Activated T-helper 9 cell treated with anti-CD3 and anti-CD28 coated beads, Interleukin-2, amount 50 U/mL, for 16 hours (primary cell): Measurements from ENCODE around the gene CGNL1.

Experiments used
- DNase-seq: peaks from one replicate; pipeline ENCODE4 v3.0.0-alpha.2; 2020; ENCODE audit warnings: low read depth

CGNL1 gene, protein sequence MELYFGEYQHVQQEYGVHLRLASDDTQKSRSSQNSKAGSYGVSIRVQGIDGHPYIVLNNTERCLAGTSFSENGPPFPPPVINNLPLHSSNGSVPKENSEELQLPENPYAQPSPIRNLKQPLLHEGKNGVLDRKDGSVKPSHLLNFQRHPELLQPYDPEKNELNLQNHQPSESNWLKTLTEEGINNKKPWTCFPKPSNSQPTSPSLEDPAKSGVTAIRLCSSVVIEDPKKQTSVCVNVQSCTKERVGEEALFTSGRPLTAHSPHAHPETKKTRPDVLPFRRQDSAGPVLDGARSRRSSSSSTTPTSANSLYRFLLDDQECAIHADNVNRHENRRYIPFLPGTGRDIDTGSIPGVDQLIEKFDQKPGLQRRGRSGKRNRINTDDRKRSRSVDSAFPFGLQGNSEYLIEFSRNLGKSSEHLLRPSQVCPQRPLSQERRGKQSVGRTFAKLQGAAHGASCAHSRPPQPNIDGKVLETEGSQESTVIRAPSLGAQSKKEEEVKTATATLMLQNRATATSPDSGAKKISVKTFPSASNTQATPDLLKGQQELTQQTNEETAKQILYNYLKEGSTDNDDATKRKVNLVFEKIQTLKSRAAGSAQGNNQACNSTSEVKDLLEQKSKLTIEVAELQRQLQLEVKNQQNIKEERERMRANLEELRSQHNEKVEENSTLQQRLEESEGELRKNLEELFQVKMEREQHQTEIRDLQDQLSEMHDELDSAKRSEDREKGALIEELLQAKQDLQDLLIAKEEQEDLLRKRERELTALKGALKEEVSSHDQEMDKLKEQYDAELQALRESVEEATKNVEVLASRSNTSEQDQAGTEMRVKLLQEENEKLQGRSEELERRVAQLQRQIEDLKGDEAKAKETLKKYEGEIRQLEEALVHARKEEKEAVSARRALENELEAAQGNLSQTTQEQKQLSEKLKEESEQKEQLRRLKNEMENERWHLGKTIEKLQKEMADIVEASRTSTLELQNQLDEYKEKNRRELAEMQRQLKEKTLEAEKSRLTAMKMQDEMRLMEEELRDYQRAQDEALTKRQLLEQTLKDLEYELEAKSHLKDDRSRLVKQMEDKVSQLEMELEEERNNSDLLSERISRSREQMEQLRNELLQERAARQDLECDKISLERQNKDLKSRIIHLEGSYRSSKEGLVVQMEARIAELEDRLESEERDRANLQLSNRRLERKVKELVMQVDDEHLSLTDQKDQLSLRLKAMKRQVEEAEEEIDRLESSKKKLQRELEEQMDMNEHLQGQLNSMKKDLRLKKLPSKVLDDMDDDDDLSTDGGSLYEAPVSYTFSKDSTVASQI

DNA sequence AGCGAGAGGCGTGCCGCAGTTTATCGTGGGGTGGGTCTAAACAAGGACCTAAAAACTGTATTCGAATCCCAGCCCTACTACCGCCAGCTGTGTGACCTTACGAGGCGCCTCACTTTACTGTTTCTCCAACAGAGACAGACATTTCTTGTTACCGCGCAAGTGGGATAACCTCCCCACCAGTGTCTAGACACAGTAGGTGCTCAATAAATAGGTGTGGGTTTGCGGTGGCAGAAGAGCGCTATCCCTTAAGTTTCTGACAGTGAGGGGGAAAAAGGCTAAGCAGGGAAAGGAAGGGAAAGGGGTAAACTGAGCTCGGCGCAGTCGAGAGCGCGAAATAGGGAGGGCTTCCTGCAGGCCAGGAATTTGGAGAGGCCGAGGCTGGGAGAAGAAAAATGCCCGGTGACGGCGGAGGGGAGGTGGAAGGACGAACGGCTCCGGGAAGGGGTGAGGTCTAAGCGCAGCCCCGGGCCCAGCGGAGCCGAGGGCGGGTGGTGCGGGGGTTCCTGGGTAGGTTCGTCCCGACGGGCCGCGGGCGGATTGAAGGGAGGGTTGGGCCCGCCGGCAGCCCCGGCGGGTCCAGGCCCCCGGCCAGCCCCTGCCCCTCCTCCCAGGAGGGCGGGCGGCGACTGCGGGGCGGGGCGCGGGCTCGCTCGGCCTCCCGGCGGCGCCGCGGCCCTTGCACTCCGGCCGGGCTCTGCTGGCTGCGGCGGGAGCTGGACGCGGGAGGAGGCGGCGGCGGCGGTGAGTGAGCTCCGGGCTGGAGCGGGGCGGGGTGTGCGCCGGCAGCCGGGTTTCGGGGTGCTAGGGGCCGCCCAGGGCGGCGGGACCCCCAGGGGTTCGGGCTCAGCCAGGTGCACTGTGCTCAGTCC, at the start of gene CGNL1:
CGNL1 (plus strand) TSS at position 679 of the 869 bp plus-strand sequence. CDS start 61,495 bp downstream, outside the sequence.
- DNase-seq = no peak

DNA sequence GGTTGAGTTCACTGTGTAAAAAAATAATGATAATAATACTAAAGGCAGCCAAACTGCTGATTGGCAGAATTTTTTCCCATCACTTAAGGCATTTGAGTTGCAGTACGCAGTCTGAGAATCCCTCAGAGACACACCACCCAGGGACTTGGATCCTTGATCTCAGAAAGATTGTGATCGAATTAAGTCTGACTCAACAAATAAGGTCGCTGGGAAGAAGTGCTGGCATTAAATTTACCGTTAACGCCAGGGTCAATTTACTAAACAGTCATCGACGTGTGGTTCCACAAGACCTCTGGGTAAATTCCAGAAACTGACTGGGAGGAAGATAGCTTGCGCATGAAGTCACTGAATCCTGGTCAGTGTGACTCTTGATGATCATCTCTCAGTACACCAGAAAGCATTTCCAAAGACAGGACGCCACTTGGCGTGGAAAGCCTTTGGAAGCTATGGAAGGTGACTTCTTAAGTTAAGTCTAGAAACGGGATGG, 48.3 kb upstream of the CGNL1 start:
- DNase-seq = no peak

DNA sequence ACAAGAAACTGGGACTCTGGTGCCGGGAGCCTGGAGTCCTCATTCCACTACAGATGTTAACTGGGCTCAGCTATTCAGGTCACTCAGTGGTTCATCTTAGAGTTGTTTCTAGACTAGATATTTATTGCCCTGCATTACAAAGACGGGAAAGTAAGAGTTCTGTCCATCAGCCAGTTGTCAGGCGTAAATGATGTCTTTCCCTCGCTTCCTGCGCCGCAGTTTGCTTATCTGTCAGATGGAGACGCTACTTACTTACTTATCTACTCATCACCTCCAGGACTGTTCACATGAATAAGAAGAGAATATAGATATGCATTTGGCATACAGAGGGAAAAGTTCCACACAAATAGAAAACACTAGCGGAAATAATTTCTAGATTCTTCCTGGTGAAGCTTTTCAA, 47.8 kb upstream of the CGNL1 start:
- DNase-seq = no peak

DNA sequence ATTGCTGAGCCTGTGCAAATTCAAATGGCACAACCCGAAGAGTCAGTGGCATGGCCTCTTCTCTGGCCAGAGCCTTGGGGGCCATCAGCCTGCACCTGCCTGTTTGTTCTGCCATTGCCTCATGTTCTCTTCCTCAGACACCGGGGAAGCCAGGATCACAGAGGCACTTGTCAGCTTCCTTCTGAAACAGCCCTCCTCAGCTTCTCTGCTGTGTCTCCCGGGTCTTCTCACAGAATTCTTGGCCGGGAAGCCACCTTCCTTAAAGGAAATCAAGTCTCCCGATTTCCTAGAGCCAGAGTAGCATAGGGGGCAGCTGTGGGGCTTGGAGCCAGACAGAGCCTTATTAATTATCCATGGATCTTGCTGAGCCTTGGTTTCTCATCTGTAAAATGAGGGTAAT, 47.4 kb upstream of the CGNL1 start:
- DNase-seq = no peak

DNA sequence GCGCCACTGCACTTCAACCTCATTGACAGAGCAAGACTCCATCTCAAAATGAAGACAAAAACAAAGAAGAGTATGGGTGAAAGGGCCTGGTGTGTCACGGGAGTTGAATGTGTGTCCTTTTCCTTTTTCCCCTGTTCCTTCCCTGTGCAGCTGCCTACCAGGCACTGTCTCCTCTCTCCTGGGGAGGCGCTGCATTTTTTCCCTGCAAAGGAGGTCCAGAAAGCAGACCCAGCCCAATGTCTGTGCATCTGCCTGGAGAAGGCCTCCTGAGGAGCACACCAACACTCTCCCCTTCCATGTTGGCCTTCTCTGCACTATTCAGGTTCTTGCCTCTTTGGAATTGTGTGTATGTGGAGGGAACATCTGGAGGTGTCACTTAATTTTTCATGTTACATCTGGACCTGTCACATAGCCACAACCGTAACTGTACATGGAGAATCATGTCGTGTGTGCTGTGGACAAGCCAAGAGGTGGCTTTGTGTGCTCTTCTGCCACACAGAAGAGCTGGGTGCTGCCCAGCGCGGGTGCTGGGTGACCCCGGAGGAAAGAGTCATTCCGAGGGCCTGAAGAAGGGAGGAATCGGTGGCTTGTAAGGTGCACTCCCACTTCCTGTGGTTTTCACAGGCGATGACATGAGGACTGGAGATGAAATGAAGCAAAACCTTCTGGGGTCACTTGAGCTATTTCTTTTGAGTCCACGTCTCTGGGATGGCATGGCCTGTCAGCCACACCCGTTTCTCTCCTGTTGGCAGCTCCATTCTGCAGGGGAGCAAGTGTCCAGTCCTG, 46.5 kb upstream of the CGNL1 start:
- no peak for DNase-seq

DNA sequence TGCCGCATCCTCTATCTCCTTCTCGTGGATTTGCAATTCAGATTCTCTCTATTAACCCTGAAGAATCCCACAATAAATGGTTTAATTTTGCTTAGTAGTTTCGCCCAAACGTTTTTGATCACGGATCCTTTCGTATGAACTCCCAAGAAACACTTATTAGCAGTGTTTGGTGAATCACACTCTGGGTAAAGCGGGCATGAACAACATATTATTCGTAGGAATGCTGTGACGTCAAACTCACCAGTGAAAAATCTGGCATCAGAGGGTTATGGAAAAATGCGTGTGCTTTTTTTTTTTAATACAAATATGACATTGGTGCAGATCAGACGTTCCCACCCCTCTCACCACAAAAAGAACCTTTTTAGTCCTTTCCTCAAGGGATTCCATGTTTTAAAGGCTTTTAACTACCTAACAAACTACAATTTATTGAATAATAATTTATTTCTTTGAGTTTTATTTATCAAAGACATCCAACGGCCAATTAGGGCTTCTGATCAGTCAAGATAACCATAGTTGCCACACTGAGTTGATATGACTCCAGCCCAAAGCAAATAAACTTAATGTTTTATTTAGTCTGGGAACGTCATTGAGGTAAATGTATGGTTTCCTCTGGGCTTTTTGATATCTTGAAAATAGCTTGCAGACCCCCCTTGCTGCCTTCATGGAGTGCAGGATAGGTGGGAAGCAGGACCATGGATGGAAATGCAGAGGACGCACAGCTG, 45.5 kb upstream of the CGNL1 start:
- DNase-seq = no peak

DNA sequence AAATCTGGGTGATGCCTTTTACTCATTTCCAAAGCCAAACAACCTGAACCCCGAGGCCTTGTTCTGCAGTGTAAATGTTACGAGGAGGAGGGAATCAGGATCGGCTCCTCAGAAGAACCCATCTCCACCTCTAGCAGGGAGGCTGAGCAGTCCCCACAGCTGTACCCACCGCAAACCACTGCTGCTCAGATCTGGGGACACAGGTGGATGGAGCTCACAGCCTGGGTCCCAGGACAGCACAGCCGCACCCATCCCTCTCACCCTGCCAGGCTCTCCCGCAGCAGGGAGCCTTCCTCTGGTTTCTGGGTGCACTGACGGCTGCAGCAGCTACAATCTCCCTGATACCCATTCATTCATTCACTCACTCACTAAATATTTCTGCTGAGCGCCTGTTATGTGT, 44.0 kb upstream of the CGNL1 start:
- no peak for DNase-seq

DNA sequence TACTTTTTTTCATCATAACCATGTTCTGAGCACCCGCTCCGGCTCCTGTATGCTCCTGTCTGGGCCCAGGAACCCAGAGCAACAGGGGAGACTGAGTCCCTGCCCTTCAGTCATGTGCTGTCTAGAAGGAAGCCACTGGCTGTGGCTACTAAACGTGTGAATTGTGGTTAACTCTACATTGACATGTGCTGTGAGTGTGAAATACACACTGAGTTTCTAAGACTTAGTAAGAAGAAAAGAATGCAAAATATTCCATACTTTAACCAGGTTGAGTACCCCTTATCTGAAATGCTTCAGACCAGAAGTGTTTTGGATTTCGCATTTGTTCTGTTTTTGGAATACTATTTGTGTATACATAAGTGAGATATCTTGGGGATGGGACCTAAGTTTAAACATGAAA, 42.8 kb upstream of the CGNL1 start:
- DNase-seq = no peak

DNA sequence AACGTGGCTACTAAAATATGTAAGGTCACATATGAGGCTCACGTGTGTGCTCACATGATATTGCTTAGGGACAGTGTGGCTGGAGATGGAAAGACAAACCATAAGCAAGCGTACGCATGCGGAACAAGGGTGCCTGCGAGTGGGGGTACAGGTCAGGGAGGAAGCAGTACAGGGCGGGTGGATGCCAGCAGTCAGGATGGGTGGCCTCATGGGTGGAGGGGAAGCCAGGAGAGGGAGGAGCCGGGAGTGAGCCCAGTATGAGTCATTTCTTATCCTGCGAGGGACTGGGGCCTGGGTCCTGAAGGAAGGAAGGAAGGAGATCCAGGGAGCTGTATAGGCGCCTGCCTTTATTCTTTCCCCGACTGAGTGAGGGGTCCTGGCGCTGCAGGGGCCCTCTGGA, 42.0 kb upstream of the CGNL1 start:
- DNase-seq = no peak

DNA sequence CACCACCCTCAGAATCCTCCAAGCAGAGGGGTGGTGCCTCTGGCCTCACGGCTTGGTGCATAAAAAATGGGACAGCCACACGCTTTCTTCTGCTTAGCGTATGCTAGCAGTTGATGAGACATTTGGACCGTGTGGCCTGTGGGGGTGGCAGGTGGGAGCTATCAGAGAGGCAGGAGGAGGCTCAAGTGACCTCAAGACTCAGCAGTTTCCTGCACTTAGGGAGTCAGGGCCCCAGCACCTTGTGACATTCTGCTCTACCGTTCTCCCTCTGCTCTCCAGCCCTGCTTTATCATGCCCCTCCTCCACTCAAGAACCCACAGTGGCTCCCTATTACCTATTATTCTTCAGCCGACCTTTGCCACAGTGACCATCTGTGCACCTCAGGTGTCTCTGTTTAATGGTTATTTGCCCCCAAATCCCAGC, 41.0 kb upstream of the CGNL1 start:
- no peak for DNase-seq

DNA sequence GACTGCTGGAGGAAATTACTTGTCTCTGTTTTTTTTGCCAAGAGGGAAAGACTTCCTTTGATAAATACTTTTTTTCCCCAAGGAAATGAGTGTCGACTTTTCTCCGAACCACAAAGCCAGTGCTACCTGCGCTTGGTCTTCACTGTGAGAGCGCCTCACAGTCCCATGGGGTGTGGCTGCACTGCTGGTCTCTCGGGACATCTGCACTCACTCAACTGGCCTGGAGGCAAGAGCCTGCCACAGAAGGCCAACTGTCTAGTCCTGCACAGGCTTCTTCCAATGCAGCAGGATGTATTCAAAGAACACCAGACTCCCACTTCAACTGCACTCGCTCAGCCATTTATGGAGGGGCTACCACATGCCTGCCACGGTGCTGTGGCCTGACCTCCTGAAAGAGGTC, 40.6 kb upstream of the CGNL1 start:
- no peak for DNase-seq

DNA sequence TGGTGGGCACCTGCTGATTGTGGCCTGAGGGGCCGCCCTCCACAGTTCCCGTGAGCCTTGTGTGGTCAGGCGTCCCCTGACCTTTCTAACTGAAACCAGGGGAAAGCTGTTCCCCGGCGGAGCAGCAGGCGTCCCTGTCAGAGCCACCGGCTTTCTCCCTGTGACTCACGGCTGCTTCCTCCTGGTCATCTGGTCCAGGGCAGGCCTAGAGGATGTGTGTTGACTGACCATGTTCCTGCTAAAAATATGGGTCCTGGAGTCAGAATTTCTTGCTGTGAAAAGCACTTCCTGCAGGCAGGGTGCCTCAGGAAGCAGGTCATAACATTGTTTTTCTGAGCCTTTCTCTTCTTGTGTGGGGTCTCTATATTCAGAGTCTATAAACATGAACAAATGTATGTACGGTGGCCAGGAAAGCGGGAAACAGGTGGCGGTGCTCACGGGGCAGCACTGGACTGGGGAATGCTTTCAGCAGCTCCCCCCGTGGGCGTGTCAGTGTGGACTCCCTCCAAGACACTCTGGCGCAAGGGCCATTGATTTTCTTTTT, 38.4 kb upstream of the CGNL1 start:
- DNase-seq = no peak

DNA sequence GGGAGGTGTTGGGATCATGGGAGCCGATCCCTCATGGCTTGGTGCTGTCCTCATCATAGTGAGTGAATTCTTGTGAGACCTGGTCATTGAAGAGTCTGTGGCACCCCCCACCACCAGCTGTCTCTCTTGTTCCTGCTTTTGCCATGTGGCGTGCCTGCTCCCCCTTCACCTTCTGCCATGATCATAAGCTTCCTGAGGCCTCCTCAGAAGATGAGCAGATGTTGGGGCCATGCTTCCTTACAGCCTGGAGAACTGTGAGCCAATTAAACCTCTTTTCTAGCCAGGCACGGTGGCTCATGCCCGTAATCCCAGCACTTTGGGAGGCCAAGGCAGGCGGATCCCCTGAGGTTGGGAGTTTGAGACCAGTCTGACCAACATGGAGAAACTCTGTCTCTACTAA, 37.0 kb upstream of the CGNL1 start:
- DNase-seq = no peak

DNA sequence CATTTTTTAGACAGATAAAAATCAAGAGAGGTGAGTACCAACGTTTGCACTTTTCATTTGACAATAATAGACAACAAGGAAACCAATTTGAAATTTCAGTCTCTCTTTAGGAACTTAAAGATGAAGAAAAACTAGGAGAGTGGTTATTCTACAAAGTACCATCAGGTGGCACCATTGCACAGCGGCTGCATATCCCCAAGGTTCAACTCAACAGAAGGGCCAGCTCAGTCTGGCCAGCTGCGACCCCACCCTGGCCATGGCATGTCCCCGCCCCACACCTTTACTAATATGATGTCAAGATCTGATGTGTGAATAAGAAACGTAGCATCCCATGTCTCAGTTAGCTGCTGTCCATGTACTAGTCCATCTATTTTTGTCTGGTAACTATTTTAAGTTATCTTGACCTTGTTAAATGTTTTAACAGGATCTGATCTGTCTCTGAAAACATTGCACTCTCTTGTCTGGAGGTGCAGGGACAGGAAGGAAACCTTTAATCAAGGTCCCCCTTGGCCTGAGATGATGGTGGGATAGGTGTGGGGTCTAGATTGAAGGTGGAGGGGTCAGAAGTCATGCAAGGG, 35.5 kb upstream of the CGNL1 start:
- no peak for DNase-seq

DNA sequence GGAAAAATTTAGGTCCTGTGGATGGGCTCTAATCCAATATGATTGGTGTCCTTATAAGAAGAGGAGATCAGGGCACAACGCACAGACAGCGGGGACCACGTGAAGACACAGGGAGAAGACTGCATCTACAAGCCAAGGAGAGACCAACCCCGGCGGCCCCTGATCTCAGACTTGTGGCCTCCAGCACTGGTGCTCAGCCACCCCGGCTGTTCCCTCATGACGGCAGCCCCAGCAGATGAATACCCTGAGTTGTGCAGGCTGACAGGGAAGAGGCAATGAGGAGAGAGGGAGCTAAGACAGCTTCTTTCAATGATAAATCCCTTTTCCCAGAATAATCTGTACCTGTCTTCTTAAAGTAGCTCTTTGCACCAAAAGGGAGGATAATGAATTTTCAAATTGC, 33.3 kb upstream of the CGNL1 start:
- no peak for DNase-seq

DNA sequence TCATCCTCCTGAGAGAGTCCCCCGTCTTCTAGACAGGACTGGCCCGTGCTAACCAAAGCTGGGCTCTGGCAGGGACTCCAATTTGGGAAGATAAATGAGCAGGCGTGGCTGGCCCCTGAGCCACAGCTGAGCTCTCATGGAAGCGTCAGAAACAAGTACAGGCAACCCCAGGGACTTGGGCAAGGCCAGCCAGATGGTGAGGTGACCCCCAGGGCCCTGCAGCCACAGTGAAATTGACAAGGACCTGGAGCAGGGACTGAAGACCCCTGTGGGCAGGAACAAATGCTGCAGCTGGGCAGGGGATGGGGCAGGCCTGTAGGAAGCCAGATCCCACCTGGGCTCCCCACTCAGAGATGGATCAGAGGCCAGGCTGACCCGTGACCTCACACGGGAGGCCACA, 32.8 kb upstream of the CGNL1 start:
- no peak for DNase-seq

DNA sequence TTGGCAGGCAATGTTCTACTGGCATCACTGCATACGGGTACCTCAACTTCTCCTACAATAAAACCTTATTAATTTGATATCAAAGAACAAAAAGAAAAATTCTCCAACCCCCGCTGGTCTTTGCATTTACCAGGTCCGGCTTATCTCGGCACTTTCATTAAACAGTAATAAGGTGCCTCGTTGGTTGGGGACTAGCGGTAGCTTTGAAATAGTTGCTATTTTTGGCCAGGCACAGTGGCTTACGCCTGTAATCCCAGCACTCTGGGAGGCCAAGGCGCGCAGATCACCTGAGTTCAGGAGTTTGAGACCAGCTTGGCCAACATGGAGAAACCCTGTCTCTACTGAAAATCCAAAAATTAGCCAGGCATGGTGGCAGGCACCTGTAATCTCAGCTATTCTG, 32.0 kb upstream of the CGNL1 start:
- no peak for DNase-seq

DNA sequence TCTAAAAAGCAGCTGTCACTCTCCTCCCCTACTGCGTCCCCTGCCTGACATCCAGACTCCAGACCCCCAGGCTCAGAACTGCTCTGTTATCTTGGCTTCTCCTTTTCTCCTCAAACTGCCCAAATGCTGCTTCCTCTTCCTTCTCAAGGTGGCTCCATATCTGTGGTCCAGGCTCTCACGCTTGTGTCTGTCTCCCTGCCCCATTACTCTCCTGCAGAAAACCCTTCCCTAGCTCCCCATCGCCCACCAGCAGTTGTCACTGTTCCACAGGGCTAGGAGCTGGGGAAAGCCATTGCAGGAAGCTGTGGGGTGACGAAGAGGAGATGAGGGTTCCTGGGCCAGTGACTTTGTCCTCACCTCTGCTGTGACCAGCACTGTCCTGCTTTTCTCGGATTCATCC, 30.7 kb upstream of the CGNL1 start:
- DNase-seq = no peak

DNA sequence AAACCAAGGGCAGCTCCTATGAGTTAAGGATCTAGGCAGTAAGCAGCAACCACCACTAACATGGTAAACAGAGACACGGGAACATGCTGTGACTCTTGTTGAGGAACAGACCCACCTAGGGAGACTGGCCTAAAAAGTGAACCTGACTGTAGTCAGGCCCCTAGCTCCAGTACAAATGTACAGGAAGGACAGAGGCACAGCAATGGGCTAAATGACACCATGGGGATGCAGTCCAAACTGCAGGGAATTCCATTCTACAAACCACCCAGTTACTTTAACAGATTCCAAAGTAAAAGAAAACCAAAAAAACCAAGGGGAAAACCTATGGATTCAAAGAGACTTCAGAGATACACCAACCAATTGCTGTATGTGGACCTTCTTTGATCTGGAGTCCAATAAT, 28.2 kb upstream of the CGNL1 start:
- DNase-seq = no peak
